K562 (cell line): ENCODE results near the gene ANXA4. TPM values are rescaled to one million over a fixed set of nuclear protein-coding genes. Genes with fewer than 3 reads are reported as not detected.
A peak's percentile ranks its signal among the peaks of the same experiment; 100 is the strongest.

ENCODE experiments used
- CEBPG ChIP-seq, 3 experiments: fragments of 200-800 bp in 1 of 3; sonication (Bioruptor generic) in 1 of 3; sonication (generic) in 1 of 3; formaldehyde crosslinking in 1 of 3; IDR thresholded peaks in 2 of 3; conservative IDR thresholded peaks in 1 of 3; 2 replicates each; pipeline versions ENCODE4 v1.6.1 to v1.8.0; 2016 to 2022; ENCODE audit warnings: missing compliant biosample characterization in 2 of 3, missing genetic modification characterization in 2 of 3, mild to moderate bottlenecking in 1 of 3, missing genetic modification reagents in 1 of 3
- DPF2 ChIP-seq: fragments of 450-650 bp; IDR thresholded peaks from 2 replicates; pipeline ENCODE4 v1.6.1; 2016
- EP400 ChIP-seq: fragments of 450-650 bp; IDR thresholded peaks from 2 replicates; pipeline ENCODE4 v1.6.1; 2017; ENCODE audit warnings: antibody characterized with exemption, mild to moderate bottlenecking, moderate library complexity
- KDM1A ChIP-seq, 2 experiments: fragments of 450-650 bp; IDR thresholded peaks; 2 replicates each; pipeline ENCODE4 v1.6.1; 2016; ENCODE audit warnings: mild to moderate bottlenecking in 2 of 2
- MAZ ChIP-seq, 2 experiments: fragments of 450-650 bp in 1 of 2; sonication (generic) in 1 of 2; formaldehyde crosslinking; IDR thresholded peaks in 1 of 2; conservative IDR thresholded peaks in 1 of 2; 2 replicates each; pipeline versions ENCODE4 v1.4.0 to v1.5.0; 2020; ENCODE audit warnings: mild to moderate bottlenecking in 1 of 2, missing genetic modification reagents in 1 of 2
- MNT ChIP-seq, 2 experiments: fragments of 450-650 bp; conservative IDR thresholded peaks; 2 replicates each; pipeline ENCODE4 v1.6.1; 2017; ENCODE audit warnings: mild to moderate bottlenecking in 2 of 2, moderate library complexity in 2 of 2
- NFE2 ChIP-seq: IDR thresholded peaks from 2 replicates; pipeline ENCODE4 v1.6.1; 2014; ENCODE audit warnings: antibody characterized with exemption, low read depth
- POLR2H ChIP-seq: IDR thresholded peaks from 2 replicates; pipeline ENCODE4 v1.6.1; 2016; ENCODE audit warnings: missing genetic modification characterization, low read depth, mild to moderate bottlenecking, control low read depth, missing compliant biosample characterization, moderate library complexity
- SNRNP70 ChIP-seq: fragments of 200-400 bp; formaldehyde crosslinking; optimal IDR thresholded peaks from 2 replicates; pipeline ENCODE3; 2017; ENCODE audit warnings: low read depth, low read length
- STAG1 ChIP-seq: sonication (generic); formaldehyde crosslinking; IDR thresholded peaks from 2 replicates; pipeline ENCODE4 v1.5.0; 2020; ENCODE audit warnings: missing genetic modification reagents, borderline replicate concordance
- TAF1 ChIP-seq: IDR thresholded peaks from 2 replicates; pipeline ENCODE4 v1.6.1; 2011; ENCODE audit warnings: mild to moderate bottlenecking, low read length, moderate library complexity; ENCODE audit not compliant: insufficient read depth, control insufficient read depth, severe bottlenecking; ENCODE audit errors: extremely low read depth
- TEAD4 ChIP-seq, 2 experiments: sonication (generic) in 1 of 2; formaldehyde crosslinking in 1 of 2; IDR thresholded peaks; 2 replicates each; pipeline versions ENCODE4 v1.6.1 to v1.8.0; 2012 to 2022; ENCODE audit warnings: borderline replicate concordance in 1 of 2, inconsistent platforms in 1 of 2, low read length in 1 of 2, mild to moderate bottlenecking in 1 of 2, missing genetic modification reagents in 1 of 2
- ZNF239 ChIP-seq: fragments of 250-450 bp; sonication (Bioruptor Pico); IDR thresholded peaks from 2 replicates; pipeline ENCODE4 v1.4.0; 2020; ENCODE audit warnings: mild to moderate bottlenecking
- polyA plus RNA-seq, 8 experiments: library from polyadenylated mRNA; depleted of rRNA in 4 of 8; stranded (reverse) in 5 of 8; unstranded in 3 of 8; fragments of >200 nt; fragmentation: Nextera tagmentation in 2 of 8; fragmentation: Illumina TruSeq in 1 of 8; extraction: Ambion mirVana in 2 of 8; extraction: Trizol in 1 of 8; gene quantifications; 2 replicates each; pipeline versions ENCODE4 v1.2.1 to v1.2.3, GENCODE V29; 2011 to 2014; ENCODE audit warnings: inconsistent platforms in 1 of 8, missing spikeins in 1 of 8
- total RNA-seq, 7 experiments: library from RNA; depleted of rRNA in 6 of 7; stranded (reverse); fragments of >200 nt in 6 of 7; fragmentation: Illumina TruSeq in 2 of 7; extraction: Trizol in 2 of 7; gene quantifications; 2 replicates each; pipeline versions ENCODE4 v1.2.1 to v1.2.3, GENCODE V29; 2011 to 2021; ENCODE audit warnings: low replicate concordance in 1 of 7
- TF ChIP-seq, protein P1 (sequence below), 2 experiments: fragments of 150-350 bp in 1 of 2; IDR thresholded peaks; 2 replicates each; pipeline ENCODE4 v1.6.1; 2012 to 2016; ENCODE audit warnings: low read depth in 2 of 2, low read length in 2 of 2, mild to moderate bottlenecking in 1 of 2, moderate library complexity in 1 of 2
- TF ChIP-seq, protein P2 (sequence below): sonication (generic); IDR thresholded peaks from 2 replicates; pipeline ENCODE4 v1.6.1; 2016

Gene ANXA4
- total and polyA plus RNA-seq, 9 of the 15 experiments (the other 6 are each of a cell fraction or from before 2014, with no cell fraction given), result 3.4 to 13.6 (median 11.6) TPM

- peak in 1 of 2 experiments; percentile 40; a peak in 1 of 4 replicates for TF ChIP-seq MNT (conservative IDR thresholded peaks at IDR 0.05)
- TF ChIP-seq MAZ (CRISPR knock-in tag; conservative IDR thresholded peaks at IDR 0.05 in 1 of 2, IDR thresholded peaks at IDR 0.05 in 1 of 2), result no peak; a peak in 1 of 4 replicates
- no peak for TF ChIP-seq ZNF239 (CRISPR knock-in tag)
- TF ChIP-seq CEBPG (CRISPR knock-in tag; IDR thresholded peaks at IDR 0.05), result no peak
- peak; percentile 53 to 64; a peak in 3 of 4 replicates for TF ChIP-seq CEBPG (tag; conservative IDR thresholded peaks at IDR 0.05 in 1 of 2, IDR thresholded peaks at IDR 0.05 in 1 of 2)
- no peak for TF ChIP-seq TAF1
- TF ChIP-seq TEAD4 (IDR thresholded peaks at IDR 0.05; ENCODE audit: low read length), result peak; percentile 71
- no peak for TF ChIP-seq TEAD4 (CRISPR knock-in tag; IDR thresholded peaks at IDR 0.05; ENCODE audit: borderline replicate concordance)
- 0 out of 4 replicates have a peak, but pooled peaks of 1 of the 2 experiments have one; percentile 13 for TF ChIP-seq KDM1A (IDR thresholded peaks at IDR 0.05)
- TF ChIP-seq, protein P1, sequence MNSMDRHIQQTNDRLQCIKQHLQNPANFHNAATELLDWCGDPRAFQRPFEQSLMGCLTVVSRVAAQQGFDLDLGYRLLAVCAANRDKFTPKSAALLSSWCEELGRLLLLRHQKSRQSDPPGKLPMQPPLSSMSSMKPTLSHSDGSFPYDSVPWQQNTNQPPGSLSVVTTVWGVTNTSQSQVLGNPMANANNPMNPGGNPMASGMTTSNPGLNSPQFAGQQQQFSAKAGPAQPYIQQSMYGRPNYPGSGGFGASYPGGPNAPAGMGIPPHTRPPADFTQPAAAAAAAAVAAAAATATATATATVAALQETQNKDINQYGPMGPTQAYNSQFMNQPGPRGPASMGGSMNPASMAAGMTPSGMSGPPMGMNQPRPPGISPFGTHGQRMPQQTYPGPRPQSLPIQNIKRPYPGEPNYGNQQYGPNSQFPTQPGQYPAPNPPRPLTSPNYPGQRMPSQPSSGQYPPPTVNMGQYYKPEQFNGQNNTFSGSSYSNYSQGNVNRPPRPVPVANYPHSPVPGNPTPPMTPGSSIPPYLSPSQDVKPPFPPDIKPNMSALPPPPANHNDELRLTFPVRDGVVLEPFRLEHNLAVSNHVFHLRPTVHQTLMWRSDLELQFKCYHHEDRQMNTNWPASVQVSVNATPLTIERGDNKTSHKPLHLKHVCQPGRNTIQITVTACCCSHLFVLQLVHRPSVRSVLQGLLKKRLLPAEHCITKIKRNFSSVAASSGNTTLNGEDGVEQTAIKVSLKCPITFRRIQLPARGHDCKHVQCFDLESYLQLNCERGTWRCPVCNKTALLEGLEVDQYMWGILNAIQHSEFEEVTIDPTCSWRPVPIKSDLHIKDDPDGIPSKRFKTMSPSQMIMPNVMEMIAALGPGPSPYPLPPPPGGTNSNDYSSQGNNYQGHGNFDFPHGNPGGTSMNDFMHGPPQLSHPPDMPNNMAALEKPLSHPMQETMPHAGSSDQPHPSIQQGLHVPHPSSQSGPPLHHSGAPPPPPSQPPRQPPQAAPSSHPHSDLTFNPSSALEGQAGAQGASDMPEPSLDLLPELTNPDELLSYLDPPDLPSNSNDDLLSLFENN (IDR thresholded peaks at IDR 0.05; ENCODE audit: low read depth in 2 of 2, low read length in 2 of 2), result no peak
- TF ChIP-seq, protein P2, sequence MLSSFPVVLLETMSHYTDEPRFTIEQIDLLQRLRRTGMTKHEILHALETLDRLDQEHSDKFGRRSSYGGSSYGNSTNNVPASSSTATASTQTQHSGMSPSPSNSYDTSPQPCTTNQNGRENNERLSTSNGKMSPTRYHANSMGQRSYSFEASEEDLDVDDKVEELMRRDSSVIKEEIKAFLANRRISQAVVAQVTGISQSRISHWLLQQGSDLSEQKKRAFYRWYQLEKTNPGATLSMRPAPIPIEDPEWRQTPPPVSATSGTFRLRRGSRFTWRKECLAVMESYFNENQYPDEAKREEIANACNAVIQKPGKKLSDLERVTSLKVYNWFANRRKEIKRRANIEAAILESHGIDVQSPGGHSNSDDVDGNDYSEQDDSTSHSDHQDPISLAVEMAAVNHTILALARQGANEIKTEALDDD, result peak; percentile 45; the same call in 1 of the 2 replicates
- TF ChIP-seq POLR2H (tag), result no peak
- peak; percentile 77 for TF ChIP-seq NFE2
- TF ChIP-seq DPF2, result peak; percentile 41; the same call in 1 of the 2 replicates
- TF ChIP-seq EP400, result no peak
- TF ChIP-seq STAG1, result no peak
- no peak for TF ChIP-seq SNRNP70
These were observed 75.1 kb downstream of the ANXA4 start (continued) for GRCh38 chr2:69816923-69817542.
